HUES64 (cell line): ENCODE results near the gene RAB3A.

Source experiments
- H3K27ac ChIP-seq: 2 replicates; pipeline ENCODE4 v1.7.0; 2013; ENCODE audit warnings: low read depth, low read length, inconsistent platforms
- H3K27me3 ChIP-seq: 2 replicates; pipeline ENCODE4 v1.6.1; 2013; ENCODE audit warnings: mild to moderate bottlenecking, low read length; ENCODE audit not compliant: insufficient read depth
- H3K36me3 ChIP-seq: 2 replicates; pipeline ENCODE4 v1.6.1; 2013; ENCODE audit warnings: mild to moderate bottlenecking, low read length; ENCODE audit not compliant: insufficient read depth
- H3K4me1 ChIP-seq: 2 replicates; pipeline ENCODE4 v1.6.1; 2013; ENCODE audit warnings: mild to moderate bottlenecking, low read length, moderate library complexity; ENCODE audit not compliant: insufficient read depth
- H3K4me3 ChIP-seq: 2 replicates; pipeline ENCODE4 v1.5.1; 2013; ENCODE audit warnings: mild to moderate bottlenecking, low read length, moderate library complexity
- H3K9ac ChIP-seq: 2 replicates; pipeline ENCODE4 v1.6.1; 2013; ENCODE audit warnings: mild to moderate bottlenecking, low read depth, low read length
- H3K9me3 ChIP-seq: 2 replicates; pipeline ENCODE4 v1.6.1; 2013; ENCODE audit warnings: low read depth, low read length; ENCODE audit not compliant: insufficient read depth
- WGBS: fragments of 150-250, 120-280 bp; methylation state at CpG from one replicate; pipeline ENCODE4 v1.1.7; 2013; ENCODE audit warnings: missing lambda C conversion rate; 5-methylcytosine and 5-hydroxymethylcytosine counted together

Gene RAB3A

GRCh38 chr19:18231775-18232174, 27.9 kb upstream of the RAB3A start:
- WGBS = 45% methylated on average over 2 of the region's 4 CpGs
- no peaks in the 10 kb centered on the region for H3K36me3 ChIP-seq
- peaks cover 17% of the 10 kb centered on the region for H3K4me1 ChIP-seq
- no peaks in the 10 kb centered on the region for H3K9me3 ChIP-seq
- H3K4me3 ChIP-seq = peak overlapping the region; percentile 58; the same call in 1 of the 2 replicates
- peaks cover 7% of the 10 kb centered on the region for H3K27me3 ChIP-seq
- H3K9ac ChIP-seq = no peak overlapping the region
- H3K27ac ChIP-seq = peak overlapping the region; percentile 66; the same call in 1 of the 2 replicates

- no peaks in the 10 kb centered on the region for H3K36me3 ChIP-seq
- no peak overlapping the region for H3K9ac ChIP-seq
- 69% methylated on average over 18 of the region's 18 CpGs for WGBS
- H3K27ac ChIP-seq = peak overlapping the region; percentile 66; the same call in 1 of the 2 replicates
- H3K27me3 ChIP-seq = peaks cover 13% of the 10 kb centered on the region
- H3K4me1 ChIP-seq = peaks cover 17% of the 10 kb centered on the region
- H3K9me3 ChIP-seq = no peaks in the 10 kb centered on the region
- H3K4me3 ChIP-seq = peak overlapping the region; percentile 15; the same call in 1 of the 2 replicates
Measured at GRCh38 chr19:18230941-18231734, 27.3 kb upstream of the RAB3A start.

GRCh38 chr19:18229915-18230314, 26.1 kb upstream of the RAB3A start:
- H3K4me1 ChIP-seq = peaks cover 17% of the 10 kb centered on the region

GRCh38 chr19:18229474-18229873, 25.6 kb upstream of the RAB3A start:
- Histone ChIP-seq H3K4me1 (peaks cover 17% of the 10 kb centered on the region), H3K27me3 (peaks cover 28% of the 10 kb centered on the region), H3K9ac (no peak overlapping the region), H3K36me3 (no peaks in the 10 kb centered on the region), H3K4me3 (no peak overlapping the region), H3K9me3 (no peaks in the 10 kb centered on the region), H3K27ac (no peak overlapping the region)
- 82% methylated on average over 5 of the region's 5 CpGs for WGBS

More at GRCh38 chr19:18229915-18230314, 26.1 kb upstream of the RAB3A start:
- Histone ChIP-seq H3K9ac (no peak overlapping the region), H3K27ac (no peak overlapping the region), H3K9me3 (no peaks in the 10 kb centered on the region), H3K4me3 (no peak overlapping the region), H3K27me3 (peaks cover 25% of the 10 kb centered on the region), H3K36me3 (no peaks in the 10 kb centered on the region)
- WGBS = 81% methylated on average over 4 of the region's 4 CpGs

GRCh38 chr19:18227781-18228271, 24.0 kb upstream of the RAB3A start:
- WGBS = 90% methylated on average over 6 of the region's 6 CpGs
- Histone ChIP-seq H3K27me3 (peaks cover 28% of the 10 kb centered on the region), H3K9me3 (no peaks in the 10 kb centered on the region), H3K36me3 (no peaks in the 10 kb centered on the region), H3K4me3 (no peak overlapping the region), H3K4me1 (peaks cover 17% of the 10 kb centered on the region), H3K27ac (no peak overlapping the region), H3K9ac (no peak overlapping the region)

- WGBS = 91% methylated on average over 18 of the region's 18 CpGs
- no peaks in the 10 kb centered on the region for H3K9me3 ChIP-seq
- H3K36me3 ChIP-seq = no peaks in the 10 kb centered on the region
- H3K4me3 ChIP-seq = no peak overlapping the region
- H3K9ac ChIP-seq = no peak overlapping the region
- H3K4me1 ChIP-seq = peaks cover 13% of the 10 kb centered on the region
- peaks cover 28% of the 10 kb centered on the region for H3K27me3 ChIP-seq
- no peak overlapping the region for H3K27ac ChIP-seq
Measured at GRCh38 chr19:18226956-18227780, 23.3 kb upstream of the RAB3A start.

- Histone ChIP-seq H3K4me3 (peak within 1 kb of the TSS; percentile 42; the same call in 1 of the 2 replicates), H3K36me3 (no peaks in the 10 kb centered on the region), H3K27ac (no peak within 1 kb of the TSS), H3K9me3 (no peaks in the 10 kb centered on the region), H3K27me3 (peaks cover 28% of the 10 kb centered on the region), H3K4me1 (peaks cover 2% of the 10 kb centered on the region), H3K9ac (no peak within 1 kb of the TSS)
- WGBS = 10% methylated on average over 51 of the region's 51 CpGs
Measured at GRCh38 chr19:18225702-18226468, 22.0 kb upstream of the RAB3A start, which contains the start of gene PDE4C. Gene PDE4C, minus strand, starts transcription at chr19:18226438. Its CDS starts 23 bp downstream, at chr19:18226415.

GRCh38 chr19:18225355-18225701, 21.5 kb upstream of the RAB3A start:
- no peak overlapping the region for H3K9ac ChIP-seq
- peaks cover 28% of the 10 kb centered on the region for H3K27me3 ChIP-seq
- peak overlapping the region; percentile 42 for H3K4me3 ChIP-seq
- H3K9me3 ChIP-seq = no peaks in the 10 kb centered on the region
- 26% methylated on average over 16 of the region's 16 CpGs for WGBS
- no peaks in the 10 kb centered on the region for H3K4me1 ChIP-seq
- H3K36me3 ChIP-seq = no peaks in the 10 kb centered on the region
- H3K27ac ChIP-seq = no peak overlapping the region

GRCh38 chr19:18224525-18225354, 20.9 kb upstream of the RAB3A start:
- Histone ChIP-seq H3K9ac (peak overlapping the region; percentile 78), H3K36me3 (no peaks in the 10 kb centered on the region), H3K4me1 (no peaks in the 10 kb centered on the region; the same call in 1 of the 2 replicates), H3K27ac (peak overlapping the region; percentile 87; the same call in 1 of the 2 replicates), H3K9me3 (no peaks in the 10 kb centered on the region), H3K4me3 (peak overlapping the region; percentile 73), H3K27me3 (peaks cover 28% of the 10 kb centered on the region)
- WGBS = 4% methylated on average over 81 of the region's 81 CpGs
